A673 (cell line): ENCODE results near the gene SLC17A8. TPM values are rescaled to one million over a fixed set of nuclear protein-coding genes. Genes with fewer than 3 reads are reported as not detected.

Experiments
- BruUV-seq: library from RNA; stranded (reverse); fragments of 400-500 nt; replicated peaks from 2 replicates; lab custom pipeline; 2021; lab: Mats Ljungman, UMichigan
- CTCF ChIA-PET: fragments of 300-600 bp; sonication (Branson Sonifier 250); formaldehyde crosslinking; loops from one replicate; lab custom pipeline; 2022; ENCODE audit warnings: antibody characterized with exemption; lab: Charles Lee
- POLR2A ChIA-PET: fragments of 300-600 bp; sonication (Branson Sonifier 250); formaldehyde crosslinking; loops from one replicate; lab custom pipeline; 2022; ENCODE audit warnings: antibody characterized with exemption; ENCODE audit not compliant: low non-redundant PET; lab: Charles Lee
- DNase-seq: peaks from one replicate; pipeline ENCODE4 v3.0.0-alpha.2; 2015; ENCODE audit warnings: low spot score
- H3K27ac ChIP-seq: fragments of 200-600 bp; sonication (generic); 2 replicates; pipeline ENCODE4 v1.5.1; 2016; ENCODE audit warnings: mixed run types, low read depth, mild to moderate bottlenecking, mixed read lengths, antibody characterized with exemption, low read length; ENCODE audit not compliant: poor library complexity, severe bottlenecking
- H3K27me3 ChIP-seq: fragments of 200-600 bp; sonication (generic); replicated peaks from 2 replicates; pipeline ENCODE4 v1.6.1; 2017; ENCODE audit warnings: mixed run types, low read depth, mild to moderate bottlenecking, mixed read lengths, antibody characterized with exemption, low read length; ENCODE audit not compliant: insufficient read depth, poor library complexity
- H3K36me3 ChIP-seq: fragments of 200-600 bp; sonication (generic); 2 replicates; pipeline ENCODE4 v1.6.1; 2016; ENCODE audit warnings: mixed run types, mild to moderate bottlenecking, mixed read lengths, antibody characterized with exemption, low read length; ENCODE audit not compliant: insufficient read depth, poor library complexity, severe bottlenecking
- H3K4me1 ChIP-seq: fragments of 200-600 bp; sonication (generic); 2 replicates; pipeline ENCODE4 v1.6.1; 2017; ENCODE audit warnings: mixed run types, mild to moderate bottlenecking, mixed read lengths, antibody characterized with exemption, low read length; ENCODE audit not compliant: insufficient read depth, poor library complexity, severe bottlenecking
- H3K4me3 ChIP-seq: fragments of 200-600 bp; sonication (generic); 2 replicates; pipeline ENCODE4 v1.5.1; 2016; ENCODE audit warnings: low read depth, mixed run types, mild to moderate bottlenecking, mixed read lengths, low read length; ENCODE audit not compliant: poor library complexity, severe bottlenecking
- H3K9me3 ChIP-seq: fragments of 200-600 bp; sonication (generic); 2 replicates; pipeline ENCODE4 v1.6.1; 2016; ENCODE audit warnings: mixed run types, low read depth, mild to moderate bottlenecking, mixed read lengths, antibody characterized with exemption, low read length; ENCODE audit not compliant: poor library complexity, severe bottlenecking
- CTCF ChIP-seq: fragments of 300-800, 200-600 bp; sonication (generic); conservative IDR thresholded peaks from 2 replicates; pipeline ENCODE4 v1.5.1; 2017; ENCODE audit warnings: low read depth, mild to moderate bottlenecking, antibody characterized with exemption, low read length, moderate library complexity, mixed read lengths
- EZH2 ChIP-seq: fragments of 200-600 bp; sonication (generic); IDR thresholded peaks from 2 replicates; pipeline ENCODE4 v1.6.1; 2017; ENCODE audit warnings: borderline replicate concordance, low read depth, mild to moderate bottlenecking, mixed read lengths, antibody characterized with exemption, low read length; ENCODE audit not compliant: poor library complexity, severe bottlenecking
- intact Hi-C: fragments of 100-400 bp; cut with micrococcal nuclease; formaldehyde crosslinking; loops from one replicate; pipeline ENCODE4 v1.10.0; 2022; ENCODE audit not compliant: unreplicated experiment
- total RNA-seq: library from RNA; stranded (reverse); gene quantifications from 2 replicates; pipeline ENCODE4 v1.2.3, GENCODE V29; 2021

The SLC17A8 gene
- total RNA-seq, 1 experiment from 2014 or later = not detected

- H3K27me3 ChIP-seq = no peaks in the 10 kb centered on the region
- no peaks in the 10 kb centered on the region for H3K4me1 ChIP-seq
- H3K36me3 ChIP-seq = no peaks in the 10 kb centered on the region
- DNase-seq = no peak
- intact Hi-C loops = no loop called here
- H3K4me3 ChIP-seq = no peak overlapping the region
- POLR2A ChIA-PET = no interaction called here
- CTCF ChIA-PET = no interaction called here
- no peaks in the 10 kb centered on the region for H3K9me3 ChIP-seq
- no peak for TF ChIP-seq EZH2
- no TSS peak for BruUV-seq
- H3K27ac ChIP-seq = no peak overlapping the region
These were observed 106.8 kb downstream of the SLC17A8 start for GRCh38 chr12:100463661-100464060.

- no peaks in the 10 kb centered on the region for H3K4me1 ChIP-seq
- intact Hi-C loops = no loop called here
- H3K27me3 ChIP-seq = no peaks in the 10 kb centered on the region
- no TSS peak for BruUV-seq
- no peaks in the 10 kb centered on the region for H3K9me3 ChIP-seq
- H3K36me3 ChIP-seq = no peaks in the 10 kb centered on the region
- DNase-seq = no peak
- ChIA-PET POLR2A (interaction anchor here (0.5 kb wide), 1 partner anchor 236 kb away, joined by 4 read pairs; no protein-coding TSS in a partner anchor), CTCF (no interaction called here)
- H3K27ac ChIP-seq = no peak overlapping the region
- no peak overlapping the region for H3K4me3 ChIP-seq
- TF ChIP-seq EZH2 = no peak
- no peak for TF ChIP-seq CTCF
These were observed 107.7 kb downstream of the SLC17A8 start for GRCh38 chr12:100464529-100464928.

GRCh38 chr12:100468126-100468525 is 111.3 kb downstream of the SLC17A8 start:
- POLR2A ChIA-PET = no interaction called here
- BruUV-seq = no TSS peak
- DNase-seq = no peak
- TF ChIP-seq EZH2 (no peak), CTCF (no peak)
- CTCF ChIA-PET = no interaction called here
- H3K27me3 ChIP-seq = no peaks in the 10 kb centered on the region
- H3K4me3 ChIP-seq = no peak overlapping the region
- intact Hi-C loops = no loop called here
- no peaks in the 10 kb centered on the region for H3K9me3 ChIP-seq
- H3K27ac ChIP-seq = no peak overlapping the region
- H3K36me3 ChIP-seq = no peaks in the 10 kb centered on the region
- no peaks in the 10 kb centered on the region for H3K4me1 ChIP-seq

Other genes with a start within 250 kb of the SLC17A8 start
- gene BLTP3B, start 214.2 kb upstream of the SLC17A8 start, total RNA-seq = 31.6 and 31.8 TPM in 2 replicates
- 36.0 and 39.7 TPM in 2 replicates for gene ACTR6, start 156.3 kb upstream of the SLC17A8 start, total RNA-seq
- gene DEPDC4, start 90.0 kb upstream of the SLC17A8 start, total RNA-seq = 2.0 and 3.2 TPM in 2 replicates
- 51.8 and 61.3 TPM in 2 replicates for gene SCYL2, start 89.9 kb upstream of the SLC17A8 start, total RNA-seq
- not detected in 2 replicates for gene NR1H4, start 116.8 kb downstream of the SLC17A8 start, total RNA-seq
- 44.8 and 46.3 TPM in 2 replicates for gene GAS2L3, start 216.6 kb downstream of the SLC17A8 start, total RNA-seq